ENCODE data around the gene XAGE3.
"Not testable (repeated sequence)": the region's sequence is repeated elsewhere in the genome, so short reads cannot be mapped to it uniquely, and the experiment has no call there.

XAGE3 gene

GRCh38 chrX:52867610-52868348 lies at the start of gene XAGE3:
Gene XAGE3 (minus strand): TSS chrX:52868083. CDS start chrX:52867133, 950 bp downstream.
- no peak for DNase-seq

- DNase-seq = not testable (repeated sequence)
Observed at GRCh38 chrX:52914704-52915103, 46.8 kb upstream of the XAGE3 start.

- DNase-seq = not testable (repeated sequence)
Observed at GRCh38 chrX:52913681-52914080, 45.8 kb upstream of the XAGE3 start.

- DNase-seq = not testable (repeated sequence)
Observed at GRCh38 chrX:52909313-52909969, 41.6 kb upstream of the XAGE3 start.

- DNase-seq = not testable (repeated sequence)
Observed at GRCh38 chrX:52907900-52908299, 40.0 kb upstream of the XAGE3 start.

- not testable (repeated sequence) for DNase-seq
Observed at GRCh38 chrX:52907137-52907536, 39.3 kb upstream of the XAGE3 start.

GRCh38 chrX:52906072-52906471 lies 38.2 kb upstream of the XAGE3 start:
- not testable (repeated sequence) for DNase-seq

GRCh38 chrX:52905531-52905930 lies 37.6 kb upstream of the XAGE3 start:
- not testable (repeated sequence) for DNase-seq

GRCh38 chrX:52896855-52897709 lies 29.2 kb upstream of the XAGE3 start, which contains the start of gene FAM156B:
Gene FAM156B (plus strand): TSS chrX:52897330. CDS start chrX:52907226, 9,896 bp downstream.
- not testable (repeated sequence) for DNase-seq

- not testable (repeated sequence) for DNase-seq
Observed at GRCh38 chrX:52896438-52896837, 28.6 kb upstream of the XAGE3 start.

- not testable (repeated sequence) for DNase-seq
Observed at GRCh38 chrX:52888090-52888489, 20.2 kb upstream of the XAGE3 start.

- DNase-seq = not testable (repeated sequence)
Observed at GRCh38 chrX:52887459-52887858, 19.6 kb upstream of the XAGE3 start.

- not testable (repeated sequence) for DNase-seq
Observed at GRCh38 chrX:52876386-52876785, 8.5 kb upstream of the XAGE3 start.

GRCh38 chrX:52875436-52875835 lies 7.6 kb upstream of the XAGE3 start:
- DNase-seq = not testable (repeated sequence)

GRCh38 chrX:52874661-52875060 lies 6.8 kb upstream of the XAGE3 start:
- peak; percentile 36 for DNase-seq

GRCh38 chrX:52873825-52874224 lies 5.9 kb upstream of the XAGE3 start:
- DNase-seq = not testable (repeated sequence)

GRCh38 chrX:52870046-52870445 lies 2.2 kb upstream of the XAGE3 start:
- no peak for DNase-seq

GRCh38 chrX:52865343-52865998 lies 2.4 kb downstream of the XAGE3 start:
- DNase-seq = no peak

GRCh38 chrX:52856991-52857525 lies 10.8 kb downstream of the XAGE3 start:
- not testable (repeated sequence) for DNase-seq

GRCh38 chrX:52852110-52852860 lies 15.6 kb downstream of the XAGE3 start:
- no peak for DNase-seq

GRCh38 chrX:52843619-52844018 lies 24.3 kb downstream of the XAGE3 start:
- not testable (repeated sequence) for DNase-seq

Data from activated CD4-positive, alpha-beta T cell treated with anti-CD3 and anti-CD28 coated beads, Interleukin-10, Interleukin-2, amounts not matched to agents 100 ng/mL and 50 ng/mL, durations not matched to agents 16 hours and 8 hours (primary cell).